GM18951 (cell line): ENCODE results near the gene ERC2.

ENCODE experiments used
- POLR2A ChIP-seq: IDR thresholded peaks from 4 replicates; pipeline ENCODE4 v1.6.1; 2011; ENCODE audit warnings: mild to moderate bottlenecking; ENCODE audit not compliant: insufficient read length, insufficient read depth; ENCODE audit errors: extremely low read depth
- in situ Hi-C: fragments of 300-500 bp; cut with MboI; formaldehyde crosslinking; loops from one replicate; pipeline ENCODE4 v1.12.0; 2022; ENCODE audit warnings: low sequenced_read_pairs, mixed read lengths, inconsistent platforms; ENCODE audit not compliant: unreplicated experiment

Gene ERC2

DNA sequence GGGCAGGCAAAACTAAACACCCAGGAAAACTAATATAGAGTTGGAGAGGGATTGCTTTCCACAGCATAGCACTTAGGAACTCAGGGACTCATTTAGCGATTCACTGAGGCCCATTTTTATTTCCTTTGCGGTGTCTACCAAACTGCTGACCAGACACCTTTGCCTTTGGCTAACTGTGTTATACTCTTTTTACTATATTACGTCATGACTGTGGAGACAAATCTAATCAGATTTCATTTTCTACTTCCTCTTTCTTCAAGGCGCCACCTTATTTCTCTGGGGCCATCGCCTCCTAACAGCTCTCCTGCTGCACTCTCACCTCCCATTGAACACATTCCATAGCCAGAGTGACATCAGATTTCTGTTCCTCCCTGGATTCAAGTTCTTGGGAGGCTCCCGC, 765.4 kb downstream of the ERC2 start:
- TF ChIP-seq POLR2A, result no peak
- in situ Hi-C loops, result no loop called here

GRCh38 chr3:55701997-55702396, 766.3 kb downstream of the ERC2 start:
- no peak for TF ChIP-seq POLR2A

DNA sequence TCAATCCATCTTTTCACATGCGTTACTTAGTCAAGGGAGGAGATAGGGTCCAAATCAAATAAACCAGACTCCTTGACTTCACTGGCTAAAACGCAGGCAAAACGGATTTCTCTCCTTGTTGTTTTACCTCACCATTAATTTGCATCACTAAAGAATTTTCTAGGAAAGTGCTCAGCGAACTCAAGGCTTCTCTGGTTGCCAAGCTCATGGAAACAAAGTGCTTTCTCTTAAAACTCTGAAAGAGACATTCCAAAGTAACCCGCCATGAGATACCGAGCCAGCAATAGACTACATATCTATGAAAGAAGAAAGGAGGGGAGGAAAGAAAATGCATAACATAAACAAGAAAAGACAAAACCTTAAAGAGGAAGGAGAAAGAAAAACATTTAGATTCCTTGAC, 769.4 kb downstream of the ERC2 start:
- in situ Hi-C loops, result no loop called here

More at GRCh38 chr3:55701997-55702396, 766.3 kb downstream of the ERC2 start:
- in situ Hi-C loops, result no loop called here

GRCh38 chr3:55697177-55697865, 770.9 kb downstream of the ERC2 start:
- in situ Hi-C loops, result no loop called here
- no peak for TF ChIP-seq POLR2A

More for the DNA sequence above, 769.4 kb downstream of the ERC2 start:
- no peak for TF ChIP-seq POLR2A

DNA sequence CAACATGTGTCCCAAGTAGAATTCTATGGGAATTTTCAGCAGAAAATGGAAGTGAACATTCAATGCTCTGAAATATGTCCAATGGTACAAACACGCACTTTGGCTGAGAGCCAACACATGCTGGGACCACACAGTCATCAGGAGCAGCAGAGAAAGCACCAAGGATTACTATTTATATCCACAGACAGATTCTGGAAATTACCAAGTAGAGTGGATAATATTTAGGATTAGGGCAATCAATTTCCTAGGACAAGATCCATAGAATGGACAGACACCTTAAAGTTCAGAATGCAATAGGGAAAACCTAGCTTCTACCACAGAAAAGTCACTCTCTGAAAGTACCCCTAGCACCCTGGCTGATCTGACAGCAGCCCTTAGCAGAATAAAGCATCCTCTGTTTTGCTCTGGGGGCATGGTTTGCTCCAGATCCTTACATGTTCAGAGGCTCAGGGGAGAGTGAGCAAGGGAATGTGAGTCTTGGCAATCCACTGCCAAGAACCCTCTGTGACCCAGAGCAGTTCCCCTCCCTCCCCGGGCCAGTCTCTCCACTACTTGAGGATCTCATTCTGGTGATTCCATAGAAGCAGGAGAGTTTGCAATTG, 775.2 kb downstream of the ERC2 start:
- no peak for TF ChIP-seq POLR2A
- in situ Hi-C loops, result no loop called here

GRCh38 chr3:55692295-55692956, 775.8 kb downstream of the ERC2 start:
- in situ Hi-C loops, result no loop called here
- no peak for TF ChIP-seq POLR2A

- TF ChIP-seq POLR2A, result no peak
- in situ Hi-C loops, result no loop called here
Observed at GRCh38 chr3:55691141-55691540, 777.1 kb downstream of the ERC2 start.

GRCh38 chr3:55690726-55691125, 777.5 kb downstream of the ERC2 start:
- in situ Hi-C loops, result no loop called here
- TF ChIP-seq POLR2A, result no peak

DNA sequence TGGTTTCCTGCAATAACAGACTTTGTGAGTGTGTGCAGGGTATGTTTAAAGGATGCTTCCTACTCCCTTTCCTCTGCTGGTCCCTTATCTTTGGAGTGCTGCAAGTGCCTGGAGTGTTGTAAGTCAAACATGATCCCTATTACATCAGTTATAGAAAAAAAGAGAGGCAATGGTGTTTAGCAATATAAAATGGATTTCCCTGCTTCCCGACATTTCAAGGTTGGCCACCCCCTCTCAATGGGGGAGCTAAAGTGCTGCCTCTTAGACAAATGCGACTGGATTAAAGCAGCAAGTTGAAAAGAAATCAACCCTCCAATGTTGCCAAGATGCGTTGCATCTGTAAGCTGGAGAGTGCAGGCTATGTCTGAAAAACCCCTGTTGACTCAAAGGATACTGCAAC, 778.1 kb downstream of the ERC2 start:
- in situ Hi-C loops, result no loop called here
- TF ChIP-seq POLR2A, result no peak

DNA sequence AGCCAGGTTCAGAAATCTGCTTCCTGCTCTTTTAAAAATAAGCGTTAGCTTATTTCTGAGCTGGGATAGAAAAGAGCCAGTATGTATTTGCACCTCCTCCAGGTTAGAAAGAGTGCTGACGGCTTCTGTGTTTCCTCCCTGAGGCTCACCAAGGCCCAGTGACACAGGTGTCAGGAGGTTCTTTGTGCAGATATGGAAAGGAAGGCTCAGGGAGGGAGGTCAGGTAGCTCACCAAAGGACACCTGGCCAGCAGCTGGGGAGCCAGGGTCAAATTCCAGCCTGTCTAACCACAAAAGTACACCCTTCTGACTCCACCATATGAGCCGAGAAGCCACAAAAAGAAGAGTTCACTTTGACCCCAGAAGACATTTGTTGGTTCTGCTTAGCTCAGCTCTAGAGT, 780.1 kb downstream of the ERC2 start:
- in situ Hi-C loops, result no loop called here
- no peak for TF ChIP-seq POLR2A

- in situ Hi-C loops, result no loop called here
- no peak for TF ChIP-seq POLR2A
Observed at GRCh38 chr3:55687526-55687925, 780.7 kb downstream of the ERC2 start.

GRCh38 chr3:55686426-55687254, 781.6 kb downstream of the ERC2 start:
- no peak for TF ChIP-seq POLR2A
- in situ Hi-C loops, result no loop called here

- in situ Hi-C loops, result no loop called here
Observed at GRCh38 chr3:55683666-55684270, 784.5 kb downstream of the ERC2 start.

More at GRCh38 chr3:55683666-55684270, 784.5 kb downstream of the ERC2 start:
- no peak for TF ChIP-seq POLR2A
